A673 (cell line): ENCODE results near the gene ABHD6. TPM values are rescaled to one million over a fixed set of nuclear protein-coding genes. Genes with fewer than 3 reads are reported as not detected.

Experiments
- BruUV-seq: library from RNA; stranded (reverse); fragments of 400-500 nt; replicated peaks from 2 replicates; lab custom pipeline; 2021; lab: Mats Ljungman, UMichigan
- CTCF ChIA-PET: fragments of 300-600 bp; sonication (Branson Sonifier 250); formaldehyde crosslinking; loops from one replicate; lab custom pipeline; 2022; ENCODE audit warnings: antibody characterized with exemption; lab: Charles Lee
- POLR2A ChIA-PET: fragments of 300-600 bp; sonication (Branson Sonifier 250); formaldehyde crosslinking; loops from one replicate; lab custom pipeline; 2022; ENCODE audit warnings: antibody characterized with exemption; ENCODE audit not compliant: low non-redundant PET; lab: Charles Lee
- DNase-seq: peaks from one replicate; pipeline ENCODE4 v3.0.0-alpha.2; 2015; ENCODE audit warnings: low spot score
- H3K27ac ChIP-seq: fragments of 200-600 bp; sonication (generic); 2 replicates; pipeline ENCODE4 v1.5.1; 2016; ENCODE audit warnings: mixed run types, low read depth, mild to moderate bottlenecking, mixed read lengths, antibody characterized with exemption, low read length; ENCODE audit not compliant: poor library complexity, severe bottlenecking
- H3K27me3 ChIP-seq: fragments of 200-600 bp; sonication (generic); replicated peaks from 2 replicates; pipeline ENCODE4 v1.6.1; 2017; ENCODE audit warnings: mixed run types, low read depth, mild to moderate bottlenecking, mixed read lengths, antibody characterized with exemption, low read length; ENCODE audit not compliant: insufficient read depth, poor library complexity
- H3K36me3 ChIP-seq: fragments of 200-600 bp; sonication (generic); 2 replicates; pipeline ENCODE4 v1.6.1; 2016; ENCODE audit warnings: mixed run types, mild to moderate bottlenecking, mixed read lengths, antibody characterized with exemption, low read length; ENCODE audit not compliant: insufficient read depth, poor library complexity, severe bottlenecking
- H3K4me1 ChIP-seq: fragments of 200-600 bp; sonication (generic); 2 replicates; pipeline ENCODE4 v1.6.1; 2017; ENCODE audit warnings: mixed run types, mild to moderate bottlenecking, mixed read lengths, antibody characterized with exemption, low read length; ENCODE audit not compliant: insufficient read depth, poor library complexity, severe bottlenecking
- H3K4me3 ChIP-seq: fragments of 200-600 bp; sonication (generic); 2 replicates; pipeline ENCODE4 v1.5.1; 2016; ENCODE audit warnings: low read depth, mixed run types, mild to moderate bottlenecking, mixed read lengths, low read length; ENCODE audit not compliant: poor library complexity, severe bottlenecking
- H3K9me3 ChIP-seq: fragments of 200-600 bp; sonication (generic); 2 replicates; pipeline ENCODE4 v1.6.1; 2016; ENCODE audit warnings: mixed run types, low read depth, mild to moderate bottlenecking, mixed read lengths, antibody characterized with exemption, low read length; ENCODE audit not compliant: poor library complexity, severe bottlenecking
- CTCF ChIP-seq: fragments of 300-800, 200-600 bp; sonication (generic); conservative IDR thresholded peaks from 2 replicates; pipeline ENCODE4 v1.5.1; 2017; ENCODE audit warnings: low read depth, mild to moderate bottlenecking, antibody characterized with exemption, low read length, moderate library complexity, mixed read lengths
- EZH2 ChIP-seq: fragments of 200-600 bp; sonication (generic); IDR thresholded peaks from 2 replicates; pipeline ENCODE4 v1.6.1; 2017; ENCODE audit warnings: borderline replicate concordance, low read depth, mild to moderate bottlenecking, mixed read lengths, antibody characterized with exemption, low read length; ENCODE audit not compliant: poor library complexity, severe bottlenecking
- intact Hi-C: fragments of 100-400 bp; cut with micrococcal nuclease; formaldehyde crosslinking; loops from one replicate; pipeline ENCODE4 v1.10.0; 2022; ENCODE audit not compliant: unreplicated experiment
- total RNA-seq: library from RNA; stranded (reverse); gene quantifications from 2 replicates; pipeline ENCODE4 v1.2.3, GENCODE V29; 2021

ABHD6 gene
- total RNA-seq, 1 experiment from 2014 or later = 155 TPM

- POLR2A ChIA-PET = interaction anchor here (0.7 kb wide), 1 partner anchor 152 kb away, joined by 5 read pairs; no protein-coding TSS in a partner anchor
Observed at GRCh38 chr3:58308728-58309127, 71.1 kb downstream of the ABHD6 start.

DNA sequence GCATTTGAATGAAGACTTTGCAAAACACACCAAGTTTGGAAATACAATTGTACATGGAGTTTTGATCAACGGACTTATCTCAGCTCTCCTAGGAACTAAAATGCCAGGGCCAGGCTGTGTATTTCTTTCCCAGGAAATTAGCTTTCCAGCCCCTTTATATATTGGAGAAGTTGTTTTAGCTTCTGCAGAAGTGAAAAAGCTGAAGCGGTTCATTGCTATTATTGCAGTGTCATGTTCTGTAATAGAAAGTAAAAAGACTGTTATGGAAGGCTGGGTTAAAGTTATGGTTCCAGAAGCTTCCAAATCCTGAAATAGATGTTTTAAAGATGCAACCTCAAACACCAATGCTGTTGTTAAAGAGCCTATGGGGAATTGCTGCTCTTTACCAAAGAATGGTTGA lies 80.2 kb downstream of the ABHD6 start:
- H3K27me3 ChIP-seq = no peaks in the 10 kb centered on the region
- ChIA-PET CTCF (interaction anchor here (0.7 kb wide), 1 partner anchor 247 kb away, joined by 4 read pairs; no protein-coding TSS in a partner anchor), POLR2A (interaction anchor here (0.7 kb wide), 1 partner anchor 212 kb away, joined by 4 read pairs; no protein-coding TSS in a partner anchor)
- intact Hi-C loops = no loop called here
- peaks cover 30% of the 10 kb centered on the region for H3K36me3 ChIP-seq
- no peaks in the 10 kb centered on the region for H3K9me3 ChIP-seq
- H3K4me3 ChIP-seq = no peak overlapping the region
- H3K4me1 ChIP-seq = no peaks in the 10 kb centered on the region
- TF ChIP-seq CTCF (no peak), EZH2 (no peak)
- TSS peak; percentile 20 for BruUV-seq
- no peak for DNase-seq
- no peak overlapping the region for H3K27ac ChIP-seq

More at GRCh38 chr3:58308728-58309127, 71.1 kb downstream of the ABHD6 start:
- peaks cover 29% of the 10 kb centered on the region for H3K36me3 ChIP-seq
- no peaks in the 10 kb centered on the region for H3K4me1 ChIP-seq
- no peak overlapping the region for H3K4me3 ChIP-seq
- TF ChIP-seq CTCF (no peak), EZH2 (no peak)
- intact Hi-C loops = loop anchor here (5.0 kb wide), 4 partner anchors 71 to 324 kb away; partner anchors contain the start of gene ABHD6
- no peak overlapping the region for H3K27ac ChIP-seq
- H3K9me3 ChIP-seq = no peaks in the 10 kb centered on the region
- CTCF ChIA-PET = no interaction called here
- no peaks in the 10 kb centered on the region for H3K27me3 ChIP-seq
- no peak for DNase-seq
- BruUV-seq = no TSS peak

DNA sequence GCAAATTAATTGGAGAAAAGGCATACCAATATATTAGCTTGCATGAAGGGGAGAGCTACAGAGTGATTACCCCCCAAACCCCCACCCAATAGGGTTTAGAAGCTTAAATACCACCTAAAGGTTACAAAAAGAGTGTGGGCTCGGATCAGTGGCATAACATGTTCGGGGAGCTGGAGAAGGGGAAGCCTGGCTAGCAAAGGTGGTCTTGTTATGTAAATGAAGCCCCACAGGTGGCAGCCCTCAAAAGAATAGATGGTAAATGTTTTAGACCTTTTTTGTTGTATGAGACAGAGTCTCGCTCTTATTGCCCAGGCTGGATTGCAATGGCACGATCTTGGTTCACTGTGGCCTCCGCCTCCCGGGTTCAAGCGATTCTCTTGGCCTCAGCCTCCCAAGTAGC lies 84.2 kb downstream of the ABHD6 start:
- H3K9me3 ChIP-seq = no peaks in the 10 kb centered on the region
- no peak overlapping the region for H3K4me3 ChIP-seq
- CTCF ChIA-PET = no interaction called here
- BruUV-seq = no TSS peak
- H3K4me1 ChIP-seq = no peaks in the 10 kb centered on the region
- TF ChIP-seq EZH2 (no peak), CTCF (no peak)
- H3K36me3 ChIP-seq = peaks cover 10% of the 10 kb centered on the region
- intact Hi-C loops = loop anchor here (2.0 kb wide), 2 partner anchors 93 to 211 kb away; no protein-coding TSS in a partner anchor
- DNase-seq = no peak
- H3K27ac ChIP-seq = no peak overlapping the region
- no peaks in the 10 kb centered on the region for H3K27me3 ChIP-seq
- POLR2A ChIA-PET = no interaction called here
